Lower lobe of right lung (tissue), 2 donors: ENCODE data around the gene NBL1. TPM values are rescaled to one million over a fixed set of nuclear protein-coding genes. Genes with fewer than 3 reads are reported as not detected.

ENCODE experiments used
- ATAC-seq, 2 donors: fragments of 200-7000 bp; cut with Tn5 transposase; one replicate each; pipeline ENCODE4 v1.9.1; 2020 to 2022; ENCODE audit warnings: mild to moderate bottlenecking in 2 of 2, moderate library complexity in 2 of 2
- DNase-seq: peaks from one replicate; pipeline ENCODE4 v3.0.0-alpha.2; 2020
- H3K27ac ChIP-seq: fragments of 200-600 bp; one replicate; pipeline ENCODE4 v1.8.0; 2022
- H3K27me3 ChIP-seq: fragments of 200-600 bp; one replicate; pipeline ENCODE4 v1.8.0; 2022; ENCODE audit warnings: low read depth
- H3K36me3 ChIP-seq: fragments of 200-600 bp; one replicate; pipeline ENCODE4 v1.8.0; 2022; ENCODE audit warnings: mild to moderate bottlenecking
- H3K4me1 ChIP-seq: fragments of 200-600 bp; one replicate; pipeline ENCODE4 v1.8.0; 2022
- H3K4me3 ChIP-seq: fragments of 200-600 bp; one replicate; pipeline ENCODE4 v1.8.0; 2022; ENCODE audit warnings: mild to moderate bottlenecking
- H3K9me3 ChIP-seq: fragments of 200-600 bp; one replicate; pipeline ENCODE4 v1.8.0; 2022
- intact Hi-C: fragments of 100-400 bp; cut with DNase I; formaldehyde crosslinking; loops from one replicate; pipeline ENCODE4 v1.11.0; 2022
- total RNA-seq: library from RNA; stranded (reverse); fragmentation: NEBNext Ultra II Directional; extraction: Animal tissue kit (Norgen Biotek cat#: 25700); gene quantifications from one replicate; pipeline ENCODE4 v1.2.1, GENCODE V29; 2021
- TF ChIP-seq, protein P1 (sequence below): fragments of 200-600 bp; IDR thresholded peaks from one replicate; pipeline ENCODE4 v1.8.0; 2022; ENCODE audit warnings: antibody characterized with exemption, mild to moderate bottlenecking
- donor health status: DM: no; HTN: yes; CAD: no; lungs with severe emphysema.

Gene NBL1
- total RNA-seq, 1 donor from 2014 or later: 126 TPM

DNA sequence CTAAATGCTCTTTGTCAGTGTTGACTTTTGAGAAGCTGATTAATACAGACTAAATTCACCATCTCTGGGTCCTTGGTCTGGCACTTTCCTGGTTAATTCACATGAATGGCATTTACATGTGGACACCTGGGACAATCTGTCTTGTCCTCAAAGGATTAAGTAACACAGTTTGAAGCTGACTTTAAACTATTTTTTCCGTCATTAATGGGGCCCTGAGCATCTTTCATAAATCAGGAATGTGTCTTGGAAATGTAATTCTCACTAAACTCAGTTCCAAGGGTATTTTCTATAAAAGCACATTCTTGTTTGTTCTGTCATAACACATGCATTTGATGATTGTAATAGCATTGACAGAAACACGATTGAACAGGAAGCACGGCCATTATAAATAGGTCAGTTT lies 26.7 kb upstream of the NBL1 start:
- Histone ChIP-seq H3K9me3 (no peaks in the 10 kb centered on the region), H3K36me3 (peaks cover 17% of the 10 kb centered on the region), H3K4me1 (no peaks in the 10 kb centered on the region), H3K27me3 (no peaks in the 10 kb centered on the region), H3K27ac (no peak overlapping the region), H3K4me3 (no peak overlapping the region)
- intact Hi-C loops: no loop called here
- ATAC-seq: no peak
- DNase-seq: no peak
- TF ChIP-seq, protein P1, sequence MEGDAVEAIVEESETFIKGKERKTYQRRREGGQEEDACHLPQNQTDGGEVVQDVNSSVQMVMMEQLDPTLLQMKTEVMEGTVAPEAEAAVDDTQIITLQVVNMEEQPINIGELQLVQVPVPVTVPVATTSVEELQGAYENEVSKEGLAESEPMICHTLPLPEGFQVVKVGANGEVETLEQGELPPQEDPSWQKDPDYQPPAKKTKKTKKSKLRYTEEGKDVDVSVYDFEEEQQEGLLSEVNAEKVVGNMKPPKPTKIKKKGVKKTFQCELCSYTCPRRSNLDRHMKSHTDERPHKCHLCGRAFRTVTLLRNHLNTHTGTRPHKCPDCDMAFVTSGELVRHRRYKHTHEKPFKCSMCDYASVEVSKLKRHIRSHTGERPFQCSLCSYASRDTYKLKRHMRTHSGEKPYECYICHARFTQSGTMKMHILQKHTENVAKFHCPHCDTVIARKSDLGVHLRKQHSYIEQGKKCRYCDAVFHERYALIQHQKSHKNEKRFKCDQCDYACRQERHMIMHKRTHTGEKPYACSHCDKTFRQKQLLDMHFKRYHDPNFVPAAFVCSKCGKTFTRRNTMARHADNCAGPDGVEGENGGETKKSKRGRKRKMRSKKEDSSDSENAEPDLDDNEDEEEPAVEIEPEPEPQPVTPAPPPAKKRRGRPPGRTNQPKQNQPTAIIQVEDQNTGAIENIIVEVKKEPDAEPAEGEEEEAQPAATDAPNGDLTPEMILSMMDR: no peak

DNA sequence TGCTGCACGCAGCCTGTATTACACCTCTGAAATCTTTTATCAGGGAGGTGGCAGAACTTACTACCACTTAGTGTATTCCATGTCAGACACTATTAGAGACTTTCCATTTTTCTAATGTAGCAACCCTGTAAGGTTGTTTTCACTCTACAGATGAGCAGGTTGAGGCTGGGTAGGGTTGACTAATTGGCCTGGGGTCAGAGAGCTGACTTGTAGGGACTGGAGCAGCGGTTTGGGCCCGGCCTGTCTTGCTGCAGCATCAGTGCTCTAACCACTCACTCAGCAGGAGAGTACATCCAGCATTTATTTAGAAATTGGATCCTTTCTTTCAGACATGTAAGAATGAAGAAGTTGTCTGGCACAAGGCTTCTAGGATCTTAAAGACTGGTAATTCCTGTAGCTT lies 25.7 kb upstream of the NBL1 start:
- Histone ChIP-seq H3K4me3 (no peak overlapping the region), H3K4me1 (no peaks in the 10 kb centered on the region), H3K36me3 (peaks cover 18% of the 10 kb centered on the region), H3K9me3 (no peaks in the 10 kb centered on the region), H3K27ac (no peak overlapping the region), H3K27me3 (no peaks in the 10 kb centered on the region)
- TF ChIP-seq, protein P1: no peak
- intact Hi-C loops: no loop called here
- no peak for DNase-seq
- ATAC-seq: no peak

DNA sequence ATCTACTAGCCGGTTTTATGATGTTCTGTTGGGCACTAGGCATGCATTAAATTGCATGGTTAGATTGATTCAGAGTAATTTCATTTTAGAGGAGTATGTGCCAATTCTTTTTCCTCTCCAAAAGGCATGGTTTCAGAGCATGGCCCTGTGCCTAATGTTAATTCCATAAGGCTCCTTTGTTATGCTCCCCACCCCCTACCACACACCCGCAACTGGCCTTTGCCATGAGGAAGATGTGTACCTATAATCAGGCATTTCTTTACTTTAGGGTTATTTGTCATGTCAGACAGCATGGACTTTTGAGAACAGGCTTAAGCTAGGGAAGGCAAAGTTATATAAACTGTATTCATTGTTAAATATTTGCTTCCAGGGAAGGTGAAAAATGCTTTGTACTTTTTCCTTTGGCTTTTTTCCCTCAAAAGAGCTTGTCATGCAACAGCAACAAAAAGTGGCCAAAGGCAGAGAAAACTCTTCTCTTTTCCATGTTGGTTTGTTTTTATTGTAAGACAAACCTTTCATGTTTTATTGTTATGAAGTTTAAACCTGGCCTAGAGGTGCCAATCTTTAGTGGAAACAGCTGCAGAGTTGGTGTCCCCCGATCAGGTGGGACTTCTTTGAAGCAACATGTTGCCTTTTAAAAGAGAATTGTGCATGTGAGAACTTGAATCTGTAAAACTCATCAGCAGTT lies 24.3 kb upstream of the NBL1 start:
- no peak for ATAC-seq

DNA sequence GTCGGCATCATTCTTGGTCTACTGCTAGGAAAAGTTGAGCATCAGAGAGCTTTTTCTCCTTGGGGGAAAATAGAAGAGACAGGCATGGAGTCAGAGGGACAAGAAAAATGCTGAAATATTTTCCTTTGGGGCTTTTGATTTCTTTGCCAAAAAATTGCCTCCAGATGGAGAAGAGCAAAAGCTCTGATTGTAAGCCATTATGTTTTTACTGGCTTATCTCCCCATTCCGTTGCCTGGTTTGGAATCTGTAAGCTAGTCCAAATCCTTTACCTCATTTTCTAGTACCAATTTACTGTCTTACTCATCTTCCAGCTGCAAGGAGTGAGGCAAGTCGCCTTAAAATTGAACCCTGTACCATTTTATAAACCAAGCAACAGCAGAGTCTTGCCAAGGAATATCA lies 23.3 kb upstream of the NBL1 start:
- H3K27ac ChIP-seq: no peak overlapping the region
- ATAC-seq (no peak), DNase-seq (no peak)
- intact Hi-C loops: no loop called here
- no peaks in the 10 kb centered on the region for H3K9me3 ChIP-seq
- peaks cover 31% of the 10 kb centered on the region for H3K36me3 ChIP-seq
- no peaks in the 10 kb centered on the region for H3K4me1 ChIP-seq
- H3K4me3 ChIP-seq: no peak overlapping the region
- TF ChIP-seq, protein P1: no peak
- no peaks in the 10 kb centered on the region for H3K27me3 ChIP-seq

More for the DNA sequence above, 24.3 kb upstream of the NBL1 start:
- H3K4me3 ChIP-seq: no peak overlapping the region
- no peaks in the 10 kb centered on the region for H3K4me1 ChIP-seq
- no peak for DNase-seq
- H3K27ac ChIP-seq: no peak overlapping the region
- TF ChIP-seq, protein P1: no peak
- intact Hi-C loops: no loop called here
- H3K36me3 ChIP-seq: peaks cover 27% of the 10 kb centered on the region
- H3K27me3 ChIP-seq: no peaks in the 10 kb centered on the region
- H3K9me3 ChIP-seq: no peaks in the 10 kb centered on the region

DNA sequence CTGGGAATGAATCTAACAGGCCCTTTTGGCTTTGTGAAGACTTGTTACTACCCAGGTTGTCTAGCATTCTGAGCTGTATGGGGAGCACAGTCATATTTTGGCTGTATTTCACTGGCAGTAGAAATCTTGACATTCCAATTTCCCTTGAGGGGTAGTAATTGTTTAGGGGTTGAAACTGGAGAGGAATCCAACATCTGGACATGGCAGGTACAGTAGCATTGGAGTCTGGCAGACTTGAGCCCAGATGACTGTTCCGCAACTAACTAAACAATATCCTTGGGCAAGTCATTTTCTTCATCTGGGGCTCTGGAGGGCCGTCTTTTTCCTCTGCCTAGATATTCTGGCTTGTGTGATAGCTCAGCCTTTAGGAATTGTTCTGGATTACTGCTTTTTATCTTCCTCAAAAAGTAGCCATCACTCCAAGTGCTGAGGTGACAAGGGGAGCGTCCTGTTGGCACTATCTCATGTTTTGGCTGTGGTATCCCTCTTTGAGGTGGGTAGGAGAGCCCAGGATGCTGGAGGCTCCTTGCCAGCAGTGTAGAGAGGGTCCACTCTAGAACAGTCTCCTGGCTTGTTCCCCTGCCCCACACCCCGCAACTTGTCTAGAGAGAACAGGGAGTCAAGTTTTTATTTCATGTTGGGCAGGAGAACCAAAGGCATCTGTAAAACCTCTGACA lies 22.7 kb upstream of the NBL1 start:
- peaks cover 31% of the 10 kb centered on the region for H3K36me3 ChIP-seq
- H3K4me1 ChIP-seq: no peaks in the 10 kb centered on the region
- H3K4me3 ChIP-seq: no peak overlapping the region
- no peak for ATAC-seq
- no peak for DNase-seq
- no peaks in the 10 kb centered on the region for H3K9me3 ChIP-seq
- intact Hi-C loops: no loop called here
- TF ChIP-seq, protein P1: no peak
- H3K27ac ChIP-seq: no peak overlapping the region
- no peaks in the 10 kb centered on the region for H3K27me3 ChIP-seq
